Astrocyte (in vitro differentiated cells and primary cell): ENCODE measurements around the gene PDAP1. TPM values are rescaled to one million over a fixed set of nuclear protein-coding genes. Genes with fewer than 3 reads are reported as not detected.

Experiments used
- DNase-seq: peaks from one replicate; pipeline ENCODE4 v3.0.0-alpha.2; 2010; ENCODE audit warnings: low read depth
- FAIRE-seq: peaks from 2 replicates; lab custom pipeline; 2011; peaks lifted over from hg19 to GRCh38; lab: Jason Lieb, UNC
- H2AFZ ChIP-seq: 2 replicates; pipeline ENCODE4 v1.6.0; 2012; ENCODE audit warnings: low read depth, low read length, inconsistent platforms
- H3K27ac ChIP-seq: 2 replicates; pipeline ENCODE4 v1.5.1; 2011; ENCODE audit warnings: low read depth, low read length, inconsistent platforms
- H3K27me3 ChIP-seq: 2 replicates; pipeline ENCODE4 v1.6.0; 2011; ENCODE audit warnings: low read length, inconsistent platforms; ENCODE audit not compliant: insufficient read depth
- H3K36me3 ChIP-seq: 2 replicates; pipeline ENCODE4 v1.5.1; 2011; ENCODE audit warnings: low read length, inconsistent platforms; ENCODE audit not compliant: insufficient read depth
- H3K4me1 ChIP-seq: 2 replicates; pipeline ENCODE4 v1.5.1; 2011; ENCODE audit warnings: low read length, inconsistent platforms; ENCODE audit not compliant: insufficient read depth
- H3K4me2 ChIP-seq: 2 replicates; pipeline ENCODE4 v1.6.0; 2012; ENCODE audit warnings: low read length, inconsistent platforms
- H3K4me3 ChIP-seq: 2 replicates; pipeline ENCODE4 v1.5.1; 2011; ENCODE audit warnings: low read depth, mild to moderate bottlenecking, low read length, inconsistent platforms; ENCODE audit not compliant: insufficient read depth
- H3K79me2 ChIP-seq: 2 replicates; pipeline ENCODE4 v1.6.0; 2012; ENCODE audit warnings: mild to moderate bottlenecking, low read length, inconsistent platforms; ENCODE audit not compliant: insufficient read depth
- H3K9ac ChIP-seq: 2 replicates; pipeline ENCODE4 v1.6.0; 2012; ENCODE audit warnings: mild to moderate bottlenecking, low read length, inconsistent platforms
- H3K9me3 ChIP-seq: 2 replicates; pipeline ENCODE4 v1.5.1; 2012; ENCODE audit warnings: low read depth, mild to moderate bottlenecking, low read length, inconsistent platforms; ENCODE audit not compliant: insufficient read depth
- H4K20me1 ChIP-seq: 2 replicates; pipeline ENCODE4 v1.6.0; 2012; ENCODE audit warnings: low read length, inconsistent platforms; ENCODE audit not compliant: insufficient read depth
- H3K27ac Mint-ChIP-seq: one replicate; pipeline ENCODE4 v1.8.0; 2021; ENCODE audit warnings: mild to moderate bottlenecking, mixed read lengths; ENCODE audit not compliant: unreplicated experiment
- H3K27me3 Mint-ChIP-seq: one replicate; pipeline ENCODE4 v1.8.0; 2021; ENCODE audit warnings: low read depth, mixed read lengths; ENCODE audit not compliant: unreplicated experiment
- H3K36me3 Mint-ChIP-seq: one replicate; pipeline ENCODE4 v1.8.0; 2021; ENCODE audit warnings: low read depth, mixed read lengths; ENCODE audit not compliant: unreplicated experiment
- H3K4me1 Mint-ChIP-seq: one replicate; pipeline ENCODE4 v1.8.0; 2021; ENCODE audit warnings: low read depth, mixed read lengths; ENCODE audit not compliant: unreplicated experiment
- H3K4me3 Mint-ChIP-seq: one replicate; pipeline ENCODE4 v1.8.0; 2021; ENCODE audit warnings: mild to moderate bottlenecking, moderate library complexity, mixed read lengths; ENCODE audit not compliant: unreplicated experiment
- H3K9me3 Mint-ChIP-seq: one replicate; pipeline ENCODE4 v1.8.0; 2021; ENCODE audit warnings: mild to moderate bottlenecking, mixed read lengths; ENCODE audit not compliant: unreplicated experiment
- CTCF ChIP-seq: IDR thresholded peaks from 2 replicates; pipeline ENCODE4 v1.5.1; 2011; ENCODE audit warnings: low read depth, mild to moderate bottlenecking, inconsistent platforms, low read length, moderate library complexity; ENCODE audit not compliant: insufficient read depth
- EZH2 ChIP-seq: IDR thresholded peaks from 2 replicates; pipeline ENCODE4 v1.6.1; 2012; ENCODE audit warnings: mild to moderate bottlenecking, low read length, inconsistent platforms; ENCODE audit not compliant: insufficient read depth
- total RNA-seq: library from RNA; stranded (reverse); gene quantifications from 2 replicates; pipeline ENCODE4 v1.2.1, GENCODE V29; 2021

The PDAP1 gene
- total RNA-seq, 1 donor from 2014 or later, result 106 TPM

GRCh38 chr7:99392659-99393354, 15.6 kb downstream of the PDAP1 start:
- Mint-ChIP-seq H3K4me3 (peak overlapping the region; percentile 75), H3K9me3 (no peaks in the 10 kb centered on the region), H3K4me1 (peaks cover 9% of the 10 kb centered on the region), H3K27ac (peak overlapping the region; percentile 83), H3K27me3 (no peaks in the 10 kb centered on the region), H3K36me3 (peaks cover 6% of the 10 kb centered on the region)
- H4K20me1 ChIP-seq, result peaks cover 68% of the 10 kb centered on the region
- DNase-seq (peak; percentile 45), FAIRE-seq (no peak)
- TF ChIP-seq CTCF (no peak), EZH2 (no peak)
- no peak overlapping the region for H2AFZ ChIP-seq
- H3K79me2 ChIP-seq, result peaks cover 19% of the 10 kb centered on the region
- no peak overlapping the region for H3K27ac ChIP-seq
- peak overlapping the region; percentile 79 for H3K4me2 ChIP-seq
- no peaks in the 10 kb centered on the region for H3K27me3 ChIP-seq
- peak overlapping the region; percentile 44 for H3K4me3 ChIP-seq
- peaks cover 17% of the 10 kb centered on the region for H3K4me1 ChIP-seq
- H3K9me3 ChIP-seq, result no peaks in the 10 kb centered on the region
- peak overlapping the region; percentile 26 for H3K9ac ChIP-seq
- H3K36me3 ChIP-seq, result peaks cover 45% of the 10 kb centered on the region

DNA sequence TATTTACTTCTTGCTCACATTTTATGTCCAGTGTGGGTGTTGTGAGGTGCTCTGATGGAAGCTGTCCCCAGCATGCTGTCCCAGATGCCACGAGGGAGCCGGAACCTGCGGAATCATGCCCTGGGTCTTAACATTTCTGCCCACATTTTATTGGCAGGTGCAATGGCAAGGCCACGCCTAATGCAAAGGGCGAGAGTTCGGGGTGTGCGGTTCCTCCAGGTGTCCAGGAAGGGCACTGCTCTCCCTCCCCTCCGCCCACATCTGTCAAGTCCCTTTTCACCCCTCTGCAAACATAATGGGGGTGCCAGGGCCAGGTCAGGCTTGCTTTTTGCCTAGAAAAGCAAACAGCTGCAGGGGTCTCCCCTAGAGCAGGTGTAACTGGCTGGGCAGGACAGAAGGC, 16.4 kb downstream of the PDAP1 start:
- H3K27me3 ChIP-seq, result no peaks in the 10 kb centered on the region
- H3K27me3 Mint-ChIP-seq, result no peaks in the 10 kb centered on the region
- peaks cover 17% of the 10 kb centered on the region for H3K4me1 ChIP-seq
- H3K27ac Mint-ChIP-seq, result no peak overlapping the region
- no peaks in the 10 kb centered on the region for H3K9me3 ChIP-seq
- no peak overlapping the region for H3K9ac ChIP-seq
- H3K4me3 ChIP-seq, result no peak overlapping the region
- no peak for TF ChIP-seq EZH2
- peak overlapping the region; percentile 79 for H3K4me2 ChIP-seq
- DNase-seq, result no peak
- H3K4me1 Mint-ChIP-seq, result peaks cover 9% of the 10 kb centered on the region
- no peak overlapping the region for H3K4me3 Mint-ChIP-seq
- peaks cover 6% of the 10 kb centered on the region for H3K36me3 Mint-ChIP-seq
- H3K9me3 Mint-ChIP-seq, result no peaks in the 10 kb centered on the region
- H3K36me3 ChIP-seq, result peaks cover 40% of the 10 kb centered on the region
- H3K79me2 ChIP-seq, result peaks cover 19% of the 10 kb centered on the region
- H2AFZ ChIP-seq, result no peak overlapping the region
- no peak for FAIRE-seq
- peaks cover 63% of the 10 kb centered on the region for H4K20me1 ChIP-seq
- no peak overlapping the region for H3K27ac ChIP-seq

DNA sequence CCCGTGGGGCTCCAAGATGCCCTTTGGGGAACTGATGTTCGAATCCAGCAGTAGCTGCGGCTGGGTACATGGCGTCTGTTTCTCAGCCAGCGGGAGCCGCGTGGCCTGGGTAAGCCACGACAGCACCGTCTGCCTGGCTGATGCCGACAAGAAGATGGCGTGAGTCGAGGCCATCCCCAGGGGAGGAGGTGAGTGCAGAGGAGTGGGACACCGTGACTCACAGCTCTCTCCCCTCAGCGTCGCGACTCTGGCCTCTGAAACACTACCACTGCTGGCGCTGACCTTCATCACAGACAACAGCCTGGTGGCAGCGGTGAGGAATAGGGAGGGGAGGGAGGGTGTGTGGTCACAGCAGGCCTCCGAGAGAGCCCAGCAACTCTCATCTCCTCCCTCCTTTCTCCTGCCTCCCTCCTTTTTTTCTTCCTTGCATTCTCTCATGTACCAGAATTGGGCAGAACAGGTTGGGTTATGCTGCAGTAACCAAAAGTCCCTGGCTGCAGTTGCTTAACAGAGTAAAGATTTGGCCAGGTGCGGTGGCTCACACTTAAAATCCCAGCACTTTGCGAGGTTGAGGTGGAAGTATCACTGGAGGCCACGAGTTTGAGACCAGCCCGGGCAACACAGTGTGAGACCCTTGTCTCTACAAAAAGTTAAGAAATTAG, 17.3 kb downstream of the PDAP1 start:
- peaks cover 6% of the 10 kb centered on the region for H3K36me3 Mint-ChIP-seq
- Histone ChIP-seq H4K20me1 (peaks cover 67% of the 10 kb centered on the region), H3K27ac (no peak overlapping the region), H3K4me3 (no peak overlapping the region), H3K79me2 (peaks cover 19% of the 10 kb centered on the region), H3K9ac (no peak overlapping the region), H3K27me3 (no peaks in the 10 kb centered on the region), H3K4me1 (peaks cover 17% of the 10 kb centered on the region), H3K36me3 (peaks cover 43% of the 10 kb centered on the region), H2AFZ (no peak overlapping the region), H3K4me2 (no peak overlapping the region), H3K9me3 (no peaks in the 10 kb centered on the region)
- H3K9me3 Mint-ChIP-seq, result no peaks in the 10 kb centered on the region
- no peaks in the 10 kb centered on the region for H3K27me3 Mint-ChIP-seq
- H3K27ac Mint-ChIP-seq, result peak overlapping the region; percentile 53
- peaks cover 9% of the 10 kb centered on the region for H3K4me1 Mint-ChIP-seq
- FAIRE-seq (no peak), DNase-seq (no peak)
- TF ChIP-seq EZH2, result no peak
- no peak for TF ChIP-seq CTCF
- H3K4me3 Mint-ChIP-seq, result peak overlapping the region; percentile 40
